Ascending aorta (tissue), 2 donors: Measurements from ENCODE around the gene RAVER2. TPM values are rescaled to one million over a fixed set of nuclear protein-coding genes. Genes with fewer than 3 reads are reported as not detected.

ENCODE experiments used
- DNase-seq, 2 donors: peaks; one replicate each; pipeline ENCODE4 v3.0.0-alpha.2; 2019; ENCODE audit warnings: low spot score in 2 of 2
- H3K27ac ChIP-seq, 2 donors: fragments of 200-600 bp; sonication (generic); one replicate each; pipeline ENCODE4 v1.5.1; 2016 to 2017; ENCODE audit warnings: mild to moderate bottlenecking in 1 of 2
- H3K27me3 ChIP-seq: fragments of 200-600 bp; sonication (generic); one replicate; pipeline ENCODE4 v1.5.1; 2017
- H3K36me3 ChIP-seq, 2 donors: fragments of 200-600 bp; sonication (generic); one replicate each; pipeline ENCODE4 v1.5.1; 2016
- H3K4me1 ChIP-seq, 2 donors: fragments of 200-600 bp; sonication (generic); one replicate each; pipeline ENCODE4 v1.5.1; 2016 to 2017; ENCODE audit warnings: mild to moderate bottlenecking in 1 of 2
- H3K4me3 ChIP-seq, 2 donors: fragments of 200-600 bp; sonication (generic); one replicate each; pipeline ENCODE4 v1.5.1; 2016 to 2017; ENCODE audit warnings: mild to moderate bottlenecking in 1 of 2
- H3K9me3 ChIP-seq, 2 donors: fragments of 200-600 bp; sonication (generic); one replicate each; pipeline ENCODE4 v1.5.1; 2016
- intact Hi-C: fragments of 100-400 bp; cut with DNase I; formaldehyde crosslinking; loops from one replicate; pipeline ENCODE4 v1.15.1; 2023
- total RNA-seq: library from RNA; depleted of rRNA; stranded (reverse); fragments of >200 nt; gene quantifications from one replicate; pipeline ENCODE4 v1.1.0, GENCODE V29; 2016
- TF ChIP-seq, protein P1 (sequence below), 3 experiments: fragments of 200-600 bp in 2 of 3; fragments of 450-650 bp in 1 of 3; sonication (generic) in 2 of 3; IDR thresholded peaks; one replicate each; pipeline ENCODE4 v1.5.1; 2016 to 2019; ENCODE audit warnings: antibody characterized with exemption in 3 of 3, mild to moderate bottlenecking in 1 of 3, moderate library complexity in 1 of 3

The RAVER2 gene
- total RNA-seq, 1 donor from 2014 or later = 17.7 TPM

DNA sequence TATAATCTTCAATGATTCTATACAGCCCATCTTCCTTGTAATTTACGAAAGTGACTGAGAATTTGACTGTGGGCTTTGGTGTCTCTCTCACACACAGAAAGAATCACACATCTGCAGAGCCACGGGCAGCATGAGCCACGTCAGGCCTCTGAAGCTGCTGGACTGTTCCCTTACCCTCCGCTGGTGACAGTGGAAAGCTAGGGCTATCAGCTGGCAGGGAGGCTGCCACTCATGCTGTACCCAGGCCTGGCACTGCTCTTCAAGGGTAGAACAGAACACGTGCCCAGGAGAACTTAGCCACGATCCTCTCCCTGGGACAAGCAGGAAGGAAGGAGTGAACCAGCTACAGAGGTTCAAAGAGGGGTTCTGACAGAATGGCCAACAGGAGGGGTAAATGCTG, 130.7 kb downstream of the RAVER2 start:
- no peak for DNase-seq
- Histone ChIP-seq H3K27ac (no peak overlapping the region), H3K27me3 (no peaks in the 10 kb centered on the region), H3K4me1 (no peaks in the 10 kb centered on the region), H3K9me3 (no peaks in the 10 kb centered on the region), H3K36me3 (peaks cover 23 to 61% of the 10 kb centered on the region in 2 donors), H3K4me3 (no peak overlapping the region)
- TF ChIP-seq, protein P1, sequence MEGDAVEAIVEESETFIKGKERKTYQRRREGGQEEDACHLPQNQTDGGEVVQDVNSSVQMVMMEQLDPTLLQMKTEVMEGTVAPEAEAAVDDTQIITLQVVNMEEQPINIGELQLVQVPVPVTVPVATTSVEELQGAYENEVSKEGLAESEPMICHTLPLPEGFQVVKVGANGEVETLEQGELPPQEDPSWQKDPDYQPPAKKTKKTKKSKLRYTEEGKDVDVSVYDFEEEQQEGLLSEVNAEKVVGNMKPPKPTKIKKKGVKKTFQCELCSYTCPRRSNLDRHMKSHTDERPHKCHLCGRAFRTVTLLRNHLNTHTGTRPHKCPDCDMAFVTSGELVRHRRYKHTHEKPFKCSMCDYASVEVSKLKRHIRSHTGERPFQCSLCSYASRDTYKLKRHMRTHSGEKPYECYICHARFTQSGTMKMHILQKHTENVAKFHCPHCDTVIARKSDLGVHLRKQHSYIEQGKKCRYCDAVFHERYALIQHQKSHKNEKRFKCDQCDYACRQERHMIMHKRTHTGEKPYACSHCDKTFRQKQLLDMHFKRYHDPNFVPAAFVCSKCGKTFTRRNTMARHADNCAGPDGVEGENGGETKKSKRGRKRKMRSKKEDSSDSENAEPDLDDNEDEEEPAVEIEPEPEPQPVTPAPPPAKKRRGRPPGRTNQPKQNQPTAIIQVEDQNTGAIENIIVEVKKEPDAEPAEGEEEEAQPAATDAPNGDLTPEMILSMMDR (IDR thresholded peaks at IDR 0.05) = no peak
- intact Hi-C loops = no loop called here

DNA sequence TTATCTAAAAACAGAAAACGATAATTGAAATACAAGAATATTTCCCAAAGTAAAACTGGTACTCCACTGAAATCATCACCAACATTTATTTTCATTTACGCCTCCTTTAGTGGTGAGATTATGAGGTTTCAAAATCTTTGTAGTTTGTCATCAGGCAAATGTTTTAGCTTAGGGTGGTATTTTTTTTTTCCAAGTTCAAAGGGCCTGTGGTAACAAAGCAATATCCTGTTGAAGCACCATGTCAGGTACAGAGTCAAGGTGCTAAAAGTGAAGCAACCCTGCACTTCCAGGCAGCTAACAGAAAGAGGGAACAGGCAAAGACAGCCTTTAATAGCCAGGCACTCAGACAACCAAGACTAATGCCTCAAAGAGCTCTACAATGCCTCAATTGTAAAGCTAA, 132.3 kb downstream of the RAVER2 start:
- peaks cover 11 to 56% of the 10 kb centered on the region in 2 donors for H3K36me3 ChIP-seq
- no peaks in the 10 kb centered on the region for H3K9me3 ChIP-seq
- DNase-seq = no peak
- intact Hi-C loops = no loop called here
- H3K4me1 ChIP-seq = no peaks in the 10 kb centered on the region
- TF ChIP-seq, protein P1 (IDR thresholded peaks at IDR 0.05) = no peak
- H3K27ac ChIP-seq = no peak overlapping the region
- no peak overlapping the region for H3K4me3 ChIP-seq
- H3K27me3 ChIP-seq = no peaks in the 10 kb centered on the region

DNA sequence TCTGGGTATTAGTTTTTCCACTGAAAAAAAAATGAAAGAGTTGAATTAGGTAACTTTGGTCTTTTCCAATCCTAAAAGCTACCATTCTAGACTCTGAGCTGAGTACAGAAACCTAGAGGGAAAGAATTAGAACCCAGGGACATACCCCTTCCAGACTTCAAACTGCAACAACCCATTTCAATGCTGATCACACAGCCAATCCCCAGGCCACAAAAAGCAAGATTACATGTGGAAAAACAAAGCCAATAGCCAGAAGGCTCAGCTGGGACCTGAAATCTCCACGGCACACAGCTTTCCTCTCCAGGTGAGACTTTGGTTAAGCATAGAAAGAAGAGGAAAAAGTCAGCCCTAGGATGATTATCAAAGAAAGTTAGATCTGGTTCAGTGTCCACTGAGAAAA, 132.7 kb downstream of the RAVER2 start:
- Histone ChIP-seq H3K4me1 (no peaks in the 10 kb centered on the region), H3K9me3 (no peaks in the 10 kb centered on the region), H3K4me3 (no peak overlapping the region), H3K27me3 (no peaks in the 10 kb centered on the region), H3K27ac (no peak overlapping the region), H3K36me3 (peaks cover 15 to 60% of the 10 kb centered on the region in 2 donors)
- intact Hi-C loops = no loop called here
- DNase-seq = no peak
- TF ChIP-seq, protein P1 (IDR thresholded peaks at IDR 0.05) = no peak

DNA sequence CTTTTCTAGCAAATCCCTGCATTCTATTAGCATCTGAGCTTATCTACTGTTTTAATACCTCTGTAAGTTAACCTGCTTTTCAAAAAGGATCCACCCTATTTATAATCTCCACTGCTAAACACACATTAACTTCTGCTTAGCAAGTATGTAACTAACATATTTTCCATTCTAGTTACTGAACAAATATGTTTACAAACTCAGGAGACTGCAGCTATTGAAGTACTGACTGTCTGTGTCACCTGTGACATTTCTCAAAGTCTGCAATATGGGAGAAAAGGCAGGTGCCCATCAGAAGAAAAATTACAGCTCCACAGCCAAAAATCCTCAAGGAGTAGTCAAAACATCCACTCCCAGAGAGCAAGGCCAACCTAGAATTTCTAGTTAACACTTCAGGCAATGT, 133.2 kb downstream of the RAVER2 start:
- intact Hi-C loops = no loop called here
- DNase-seq = no peak
- Histone ChIP-seq H3K4me3 (no peak overlapping the region), H3K27me3 (no peaks in the 10 kb centered on the region), H3K9me3 (no peaks in the 10 kb centered on the region), H3K27ac (no peak overlapping the region), H3K4me1 (no peaks in the 10 kb centered on the region), H3K36me3 (peaks cover 20 to 61% of the 10 kb centered on the region in 2 donors)
- TF ChIP-seq, protein P1 (IDR thresholded peaks at IDR 0.05) = no peak

DNA sequence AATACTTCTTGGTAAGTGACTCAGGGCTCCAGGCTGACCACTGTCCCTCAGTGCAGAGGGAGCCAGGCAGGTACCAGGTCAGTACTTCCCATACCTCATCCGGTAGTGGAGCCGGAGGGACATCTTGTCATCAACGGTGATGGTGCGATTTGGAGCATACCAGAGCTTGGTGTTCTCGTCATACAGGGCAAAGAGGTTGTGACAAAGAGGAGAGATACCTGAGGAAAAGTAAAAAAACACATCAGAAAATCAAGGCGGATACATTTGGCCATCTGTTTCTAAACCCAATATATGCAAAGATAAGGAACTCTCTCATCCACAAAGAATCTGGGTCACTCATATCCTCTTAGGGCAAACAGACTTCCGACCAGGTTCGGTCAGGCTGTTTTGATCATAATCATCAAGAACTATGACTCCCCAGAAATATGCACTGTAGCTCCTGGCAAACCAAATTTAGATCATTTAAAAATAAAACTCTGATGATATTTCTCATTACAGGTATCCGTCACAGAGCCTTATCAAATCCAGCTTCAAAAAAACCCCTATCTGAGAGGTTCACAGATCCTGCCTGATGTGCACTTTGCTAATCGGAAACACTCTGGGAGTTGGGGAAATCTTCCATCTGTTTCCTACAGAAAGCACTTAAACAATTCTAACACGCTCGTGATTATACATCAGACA, 134.2 kb downstream of the RAVER2 start:
- Histone ChIP-seq H3K27ac (no peak overlapping the region), H3K27me3 (no peaks in the 10 kb centered on the region), H3K36me3 (peaks cover 23 to 56% of the 10 kb centered on the region in 2 donors), H3K9me3 (no peaks in the 10 kb centered on the region), H3K4me3 (no peak overlapping the region), H3K4me1 (no peaks in the 10 kb centered on the region)
- TF ChIP-seq, protein P1 (IDR thresholded peaks at IDR 0.05) = no peak
- no peak for DNase-seq
- intact Hi-C loops = no loop called here
